Left cardiac atrium (tissue), 4 donors: ENCODE data around the gene LAGE3. TPM values are rescaled to one million over a fixed set of nuclear protein-coding genes. Genes with fewer than 3 reads are reported as not detected.

Experiments
- ATAC-seq, 2 donors: fragments of 200-7000 bp; cut with Tn5 transposase; one replicate each; pipeline ENCODE4 v1.9.1; 2020; ENCODE audit warnings: mild to moderate bottlenecking in 2 of 2, moderate library complexity in 2 of 2
- DNase-seq: peaks from one replicate; pipeline ENCODE4 v3.0.0-alpha.2; 2020
- intact Hi-C, 2 donors: fragments of 100-400 bp; cut with DNase I; formaldehyde crosslinking; loops; one replicate each; pipeline versions ENCODE4 v1.14.1 to v1.15.1; 2022 to 2023
- long read RNA-seq: library from polyadenylated mRNA; unstranded; transcript quantifications from one replicate; pipeline ENCODE4 v2.0.0, GENCODE V29; 2021
- total RNA-seq, 2 donors: library from RNA; stranded (reverse); fragmentation: NEBNext Ultra II Directional; extraction: Animal tissue kit (Norgen Biotek cat#: 25700); gene quantifications; one replicate each; pipeline ENCODE4 v1.2.1, GENCODE V29; 2021
- donor health status: DM: no; HTN: yes; CAD: no.
- donor health status: DM: no; HTN: yes; CAD: no; lungs with severe emphysema.
- donor health status: DM: yes; HTN: yes; CAD: no.
- donor health status: Dilated cardiomyopathy.

Gene LAGE3, protein sequence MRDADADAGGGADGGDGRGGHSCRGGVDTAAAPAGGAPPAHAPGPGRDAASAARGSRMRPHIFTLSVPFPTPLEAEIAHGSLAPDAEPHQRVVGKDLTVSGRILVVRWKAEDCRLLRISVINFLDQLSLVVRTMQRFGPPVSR
- total RNA-seq: 10 to 100 TPM; 17.7 TPM
- long read RNA-seq, partial matches to known transcripts: 0 of 3 reads
- long read RNA-seq, other reads (novel, unspliced or antisense): 1 of 3 reads

DNA sequence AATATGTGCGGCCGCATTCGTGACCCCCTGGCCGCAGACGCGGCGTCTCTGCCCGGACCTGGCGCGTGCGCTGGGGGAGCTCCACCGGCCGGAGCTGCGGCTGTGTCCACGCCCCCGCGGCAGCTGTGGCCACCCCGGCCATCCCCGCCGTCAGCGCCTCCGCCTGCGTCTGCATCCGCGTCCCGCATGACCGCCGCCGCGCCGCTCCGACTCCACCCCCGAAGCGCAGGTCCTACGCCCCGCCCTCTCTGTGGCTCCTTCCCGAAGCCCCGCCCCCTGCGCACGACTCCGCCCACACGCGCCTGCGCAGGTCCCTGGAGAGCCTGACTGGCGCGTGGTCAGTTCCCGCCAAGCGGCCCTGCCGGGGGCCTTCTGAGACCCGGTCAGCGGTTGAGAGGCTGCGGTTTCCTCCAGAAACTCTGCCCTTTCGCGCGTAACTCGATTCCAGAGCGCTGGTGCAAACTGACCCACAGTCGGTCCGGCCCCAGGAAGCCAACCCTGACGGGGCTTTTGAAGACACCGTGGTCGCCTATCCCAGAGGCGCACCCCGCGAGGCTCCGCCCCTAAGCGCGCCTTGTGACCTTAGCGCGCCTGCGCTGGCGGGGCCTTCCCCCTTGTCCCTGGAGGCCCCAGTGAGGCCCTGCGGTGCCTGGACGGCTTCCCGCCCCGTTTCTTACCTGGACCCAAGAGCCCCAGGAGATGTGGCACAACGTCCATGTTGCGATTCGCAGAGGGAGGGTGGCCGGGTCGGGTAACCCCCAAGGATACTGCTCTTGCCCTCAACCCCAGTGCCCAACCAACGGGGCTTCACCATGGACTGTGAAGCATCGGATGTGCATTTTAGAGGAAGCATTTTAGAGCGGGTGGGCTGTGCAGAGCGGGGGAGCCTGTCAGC, at the start of gene LAGE3:
LAGE3 (minus strand) TSS at position 554 of the 895 bp plus-strand sequence; CDS start at position 188, 366 bp downstream.
- DNase-seq: peak; percentile 93
- peak; percentile 95 to 97 for ATAC-seq
- intact Hi-C loops: no loop called here

- ATAC-seq: peak; percentile 88 to 90
- peak; percentile 80 for DNase-seq
- intact Hi-C loops: no loop called here
Observed at GRCh38 chrX:154526901-154527675, 48.0 kb upstream of the LAGE3 start.

DNA sequence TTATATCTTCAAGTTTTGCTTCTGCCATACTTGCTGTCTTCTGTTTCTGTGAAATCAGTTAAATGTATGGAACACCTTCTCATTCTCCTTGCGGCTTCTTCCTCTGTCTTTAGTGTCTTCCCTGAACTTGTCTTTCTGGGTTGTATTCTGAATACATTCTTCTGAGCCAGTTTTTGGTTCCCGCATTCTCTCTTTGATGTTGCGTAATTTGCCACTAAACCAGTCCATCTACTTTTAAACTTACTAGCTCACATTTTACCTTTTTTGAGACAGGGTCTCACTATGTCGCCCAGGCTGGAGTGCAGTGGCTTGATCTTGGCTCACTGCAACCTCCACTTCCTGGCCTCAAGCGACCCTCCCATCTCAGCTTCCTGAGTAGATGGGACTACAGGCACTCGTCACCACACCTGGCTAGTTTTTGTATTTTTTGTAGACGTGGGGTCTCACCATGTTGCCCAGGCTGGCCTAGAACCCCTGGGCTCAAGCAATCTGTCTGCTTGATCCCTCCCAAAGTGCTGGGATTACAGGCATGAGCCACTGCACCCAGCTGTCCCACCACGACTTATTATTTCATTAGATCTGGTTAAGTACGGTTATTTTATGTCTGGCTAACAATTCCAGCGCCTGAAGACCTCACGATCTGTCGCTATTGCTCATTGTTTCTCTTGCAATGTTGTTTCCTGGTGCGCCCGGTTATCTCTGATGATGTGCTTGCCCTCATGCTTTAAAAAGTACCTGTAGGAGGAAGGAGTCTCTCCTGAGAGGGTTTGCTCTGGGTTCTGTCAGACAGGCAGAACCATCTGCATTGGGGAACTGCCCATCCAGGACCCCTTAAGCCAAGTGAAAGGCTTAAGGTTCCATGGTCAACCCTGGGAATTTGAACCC, 46.8 kb upstream of the LAGE3 start:
- DNase-seq (no peak), ATAC-seq (no peak)
- intact Hi-C loops: no loop called here

DNA sequence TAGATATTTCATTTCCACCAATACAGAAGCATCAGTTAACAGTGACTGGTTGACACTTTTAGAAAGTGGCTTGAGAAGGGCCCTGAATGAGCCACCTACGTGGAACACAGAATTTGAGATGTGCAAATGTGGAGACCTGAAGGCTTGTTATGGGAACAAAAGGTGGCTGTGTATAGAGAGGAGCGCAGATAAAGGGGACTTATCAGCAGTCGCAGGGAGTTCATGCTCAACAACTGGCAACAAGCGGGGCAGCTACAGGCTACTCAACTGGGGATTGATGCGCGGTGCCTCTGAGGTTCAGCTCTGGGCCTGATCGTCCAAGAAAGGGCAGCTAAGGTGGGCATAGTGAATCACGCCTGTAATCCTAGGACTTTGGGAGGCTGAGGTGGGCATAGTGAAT, 40.3 kb upstream of the LAGE3 start:
- no peak for DNase-seq
- no peak for ATAC-seq
- intact Hi-C loops: no loop called here

GRCh38 chrX:154517101-154517781, 38.2 kb upstream of the LAGE3 start:
- ATAC-seq: peak in 1 of 2 donors; percentile 4
- intact Hi-C loops: no loop called here
- DNase-seq: no peak

DNA sequence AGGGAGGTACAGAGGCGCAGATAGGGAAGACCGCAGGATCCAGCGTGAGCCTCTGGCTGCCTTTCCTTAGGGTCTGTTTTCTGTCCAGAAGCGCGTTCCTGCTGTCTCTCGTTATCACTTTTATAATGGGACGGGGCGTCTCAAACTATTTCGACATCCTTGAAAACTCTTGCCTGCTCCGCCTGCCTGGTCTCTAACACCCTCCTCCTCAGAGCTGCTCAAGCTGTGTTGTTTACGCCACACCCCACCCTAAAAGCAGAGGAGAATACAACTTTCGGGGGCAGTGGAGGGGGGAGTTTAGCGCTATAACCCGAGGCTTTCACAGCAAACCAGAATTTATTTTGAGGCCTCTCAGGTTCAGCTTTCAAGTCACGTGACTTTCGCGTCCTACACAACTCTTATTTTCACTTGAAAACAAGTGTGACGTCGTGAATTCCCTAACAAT, 37.6 kb upstream of the LAGE3 start:
- DNase-seq (no peak), ATAC-seq (peak; percentile 50)
- intact Hi-C loops: no loop called here

DNA sequence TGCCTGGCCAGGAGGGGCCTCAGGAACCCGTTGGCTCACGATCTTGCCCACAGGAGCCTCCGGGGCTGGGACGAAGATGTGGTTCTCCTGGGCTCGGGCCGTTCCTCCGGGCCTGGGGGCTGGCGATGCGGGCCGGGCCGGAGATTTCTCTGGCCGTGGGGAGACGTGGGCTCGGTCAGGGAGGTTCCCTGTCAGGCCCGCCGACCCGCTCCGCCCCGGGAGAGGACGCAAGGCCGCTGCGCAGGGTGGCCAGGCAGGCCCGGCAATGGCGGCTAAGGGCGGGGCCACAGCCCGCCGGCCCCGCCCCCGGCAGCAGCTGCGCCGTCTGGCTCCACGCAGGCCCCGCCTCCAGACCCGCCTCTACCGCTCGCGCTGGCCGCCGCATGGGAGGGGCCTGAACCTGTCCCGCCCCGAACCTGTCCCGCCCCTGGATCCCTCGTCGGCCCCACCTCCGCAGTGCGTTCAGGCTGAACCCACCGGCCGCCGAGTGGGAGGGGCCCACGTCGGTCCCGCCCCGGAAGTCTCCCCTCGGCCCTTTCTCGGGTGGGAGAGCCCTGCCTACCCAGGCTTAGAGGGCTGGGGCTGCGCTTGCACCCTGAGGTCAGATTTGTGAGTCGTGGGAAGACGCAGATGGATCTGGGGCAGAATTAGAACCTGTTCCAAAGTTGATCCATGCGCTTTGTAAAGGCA, 37.0 kb upstream of the LAGE3 start, which contains the start of gene FAM3A:
FAM3A (minus strand) TSS at position 267 of the 690 bp plus-strand sequence. CDS start 460 bp downstream, outside the sequence.
- DNase-seq (peak; percentile 93), ATAC-seq (peak; percentile 97 to 98)
- intact Hi-C loops: no loop called here

- no peak for DNase-seq
- intact Hi-C loops: no loop called here
- ATAC-seq: peak; percentile 3
Observed at GRCh38 chrX:154515090-154515965, 36.2 kb upstream of the LAGE3 start.

DNA sequence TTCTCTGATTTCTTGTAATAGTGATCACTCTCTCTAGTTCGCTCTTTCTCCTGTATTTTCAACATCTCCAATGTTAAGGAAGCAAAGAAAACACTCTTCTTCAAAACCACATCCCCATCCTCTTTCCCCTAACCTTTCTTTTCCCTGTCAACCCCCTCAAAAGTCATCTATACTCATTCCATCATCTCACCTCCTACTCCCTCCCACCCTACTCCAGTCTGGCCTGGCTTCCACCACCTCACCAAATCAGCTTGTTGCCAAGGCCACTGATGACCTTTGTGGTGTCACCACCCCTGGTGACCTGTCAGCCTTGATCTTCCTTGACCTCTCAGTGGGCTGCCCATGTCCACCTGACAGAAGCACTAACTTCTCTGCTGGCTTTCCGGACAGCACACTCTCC, 34.6 kb upstream of the LAGE3 start:
- intact Hi-C loops: no loop called here
- no peak for DNase-seq
- ATAC-seq: no peak

DNA sequence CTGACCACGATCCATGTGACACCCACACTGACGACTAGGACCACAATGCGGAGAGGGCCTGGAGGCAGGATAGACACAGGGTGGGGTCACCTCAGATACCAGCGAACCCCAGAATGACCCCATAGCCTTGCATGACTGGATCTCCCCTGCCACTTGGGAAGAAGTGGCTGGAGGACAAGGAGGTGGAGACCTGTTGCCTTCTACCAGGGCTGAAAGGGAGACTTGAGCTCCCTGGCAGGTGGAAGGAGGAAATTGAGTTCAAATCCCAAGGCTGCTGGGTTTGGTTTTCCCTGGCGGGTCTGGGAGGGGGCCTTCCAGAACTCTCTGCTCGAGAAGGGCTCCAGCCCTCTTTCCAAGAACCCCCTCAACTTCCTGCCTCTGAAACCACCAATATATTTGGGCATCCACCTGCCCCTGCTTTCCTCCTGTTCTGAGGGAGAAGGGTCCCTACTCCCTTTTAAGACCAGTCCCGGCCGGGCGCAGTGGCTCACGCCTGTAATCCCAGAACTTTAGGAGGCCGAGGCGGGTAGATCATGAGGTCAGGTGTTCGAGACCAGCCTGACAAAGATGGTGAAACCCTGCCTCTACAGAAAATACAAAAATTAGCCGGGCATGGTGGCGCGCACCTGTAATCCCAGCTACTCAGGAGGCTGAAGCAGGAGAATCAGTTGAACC, 33.9 kb upstream of the LAGE3 start:
- intact Hi-C loops: no loop called here
- ATAC-seq (no peak), DNase-seq (no peak)

GRCh38 chrX:154511761-154512160, 32.7 kb upstream of the LAGE3 start:
- ATAC-seq (no peak), DNase-seq (no peak)
- intact Hi-C loops: no loop called here

DNA sequence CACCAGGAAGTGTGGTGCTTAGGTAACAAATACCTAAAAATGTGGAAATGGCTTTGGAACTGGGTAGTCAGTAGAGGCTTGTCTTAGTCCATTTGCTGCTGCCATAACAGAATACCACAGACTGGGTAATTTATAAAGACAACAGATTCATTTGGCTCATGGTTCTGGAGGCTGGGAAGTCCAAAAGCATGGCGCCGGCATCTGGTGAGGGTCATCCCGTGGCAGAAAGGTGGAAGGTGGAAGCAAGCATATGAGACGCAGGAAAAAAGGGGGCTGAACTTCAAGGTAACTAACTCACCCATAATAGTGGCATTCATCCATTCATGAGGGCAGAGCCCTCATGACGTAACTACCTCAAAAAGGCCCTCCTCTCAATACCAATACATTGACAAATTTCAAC, 30.4 kb upstream of the LAGE3 start:
- intact Hi-C loops: no loop called here
- ATAC-seq: no peak
- DNase-seq: no peak

- ATAC-seq: no peak
- DNase-seq: no peak
- intact Hi-C loops: no loop called here
Observed at GRCh38 chrX:154508384-154508745, 29.3 kb upstream of the LAGE3 start.

- DNase-seq (no peak), ATAC-seq (no peak)
- intact Hi-C loops: no loop called here
Observed at GRCh38 chrX:154507673-154508383, 28.7 kb upstream of the LAGE3 start.

DNA sequence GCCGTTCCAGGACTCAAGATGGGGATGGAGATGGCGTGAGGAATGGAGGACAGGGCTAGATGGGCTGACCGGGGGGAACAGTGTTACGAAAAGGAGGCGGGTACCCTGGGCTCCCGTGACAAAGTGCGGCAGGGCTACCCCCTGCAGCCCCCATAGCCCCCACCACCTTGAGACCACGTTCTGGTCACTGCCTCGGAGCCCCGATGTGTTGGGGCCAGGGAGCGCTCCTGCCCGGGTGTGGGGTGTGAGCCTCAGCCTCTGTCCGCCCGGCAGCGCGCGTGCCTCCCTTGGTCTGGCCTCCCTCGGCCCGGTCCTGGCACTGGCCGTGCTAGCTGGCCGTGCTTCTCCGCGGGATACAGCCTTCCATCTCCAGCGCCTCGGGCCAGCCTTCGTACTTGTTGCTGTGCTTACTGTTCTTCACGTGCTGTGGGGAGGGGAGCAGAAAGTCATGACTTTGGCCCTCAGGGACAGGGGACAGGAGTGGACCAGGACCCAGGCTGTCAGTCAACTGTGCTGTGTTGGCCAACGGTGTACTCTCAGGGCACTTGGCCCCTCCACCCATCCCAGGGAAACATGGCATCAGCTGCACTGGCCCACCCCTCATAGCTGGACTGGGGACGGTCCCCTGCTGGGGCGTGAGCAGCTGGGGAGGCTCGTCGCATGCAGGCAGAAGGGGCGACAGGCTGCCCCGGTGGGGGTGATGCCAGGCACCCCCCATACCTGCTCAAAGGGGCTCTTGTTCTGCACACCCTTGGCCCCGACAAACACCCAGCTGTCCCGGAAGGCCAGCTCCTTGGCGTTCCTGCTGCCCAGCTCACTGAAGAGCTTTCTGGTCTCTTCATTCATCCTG, 27.6 kb upstream of the LAGE3 start:
- intact Hi-C loops: no loop called here
- ATAC-seq: no peak
- DNase-seq: no peak
